ENCODE measurements around the gene PTGFRN. TPM values are rescaled to one million over a fixed set of nuclear protein-coding genes. Genes with fewer than 3 reads are reported as not detected.

PTGFRN gene
- total and polyA plus RNA-seq, 2 experiments from 2014 or later, result 17.4 to 32.7 TPM

GRCh38 chr1:116916002-116916401, 6.3 kb downstream of the PTGFRN start (continued):
- TF ChIP-seq ZNF462 (CRISPR knock-in tag; IDR thresholded peaks at IDR 0.05) (no peak), JUNB (IDR thresholded peaks at IDR 0.05; ENCODE audit: unreplicated experiment) (no peak), REST (IDR thresholded peaks at IDR 0.05; ENCODE audit: unreplicated experiment) (no peak), CTCF (conservative IDR thresholded peaks at IDR 0.05; ENCODE audit: low read depth in 2 of 2) (no peak), EZH2phosphoT487 (IDR thresholded peaks at IDR 0.05; ENCODE audit: unreplicated experiment) (no peak), ZNF331 (CRISPR knock-in tag; IDR thresholded peaks at IDR 0.05; ENCODE audit: low read depth) (no peak), POLR2AphosphoS5 (IDR thresholded peaks at IDR 0.05; ENCODE audit: low read depth) (no peak)
